Measurements from ENCODE around the gene ZNF48. TPM values are rescaled to one million over a fixed set of nuclear protein-coding genes. Genes with fewer than 3 reads are reported as not detected.

Gene ZNF48
- 2.4 and 3.5 TPM in 2 replicates for total RNA-seq

GRCh38 chr16:30395155-30395991 is at the start of gene ZNF48:
TSS of gene ZNF48 (plus strand) at chr16:30395420. CDS start at chr16:30395795, 375 bp downstream.

GRCh38 chr16:30355144-30355953 is 39.9 kb upstream of the ZNF48 start, which contains the start of gene CD2BP2:
TSS of gene CD2BP2 (minus strand) at chr16:30355308. CDS start at chr16:30354681, 627 bp downstream.

GRCh38 chr16:30370456-30371247 is 24.6 kb upstream of the ZNF48 start, which contains the start of gene TBC1D10B:
TSS of gene TBC1D10B (minus strand) at chr16:30370494. CDS start at chr16:30370183, 311 bp downstream.

GRCh38 chr16:30374538-30374937 is 20.7 kb upstream of the ZNF48 start, which contains the start of gene MYL11:
TSS of gene MYL11 (plus strand) at chr16:30374802. CDS start at chr16:30374858, 56 bp downstream.

GRCh38 chr16:30382111-30382881 is 12.9 kb upstream of the ZNF48 start, which contains the start of gene SEPTIN1:
TSS of gene SEPTIN1 (minus strand) at chr16:30382561. CDS start at chr16:30382542, 19 bp downstream.

GRCh38 chr16:30407102-30407803 is 12.0 kb downstream of the ZNF48 start, which contains the start of gene ZNF771:
TSS of gene ZNF771 (plus strand) at chr16:30407606. CDS start at chr16:30408054, 448 bp downstream.

GRCh38 chr16:30429678-30430427 is 34.6 kb downstream of the ZNF48 start, which contains the start of gene DCTPP1:
TSS of gene DCTPP1 (minus strand) at chr16:30430030. CDS start at chr16:30429980, 50 bp downstream.

GRCh38 chr16:30445408-30446202 is 50.4 kb downstream of the ZNF48 start, which contains the start of gene SEPHS2:
TSS of gene SEPHS2 (minus strand) at chr16:30445874. CDS start at chr16:30445727, 147 bp downstream.

Other genes starting within 250 kb of the ZNF48 start
- 0.15 and 1.3 TPM in 2 replicates for gene CORO1A, start 211.8 kb upstream of the ZNF48 start, total RNA-seq
- gene BOLA2B, start 201.8 kb upstream of the ZNF48 start, total RNA-seq, result 53.6 and 86.3 TPM in 2 replicates
- gene SLX1A, start 201.5 kb upstream of the ZNF48 start, total RNA-seq, result 21.6 and 25.5 TPM in 2 replicates
- gene SULT1A3, start 196.2 kb upstream of the ZNF48 start, total RNA-seq, result 2.9 and 14.1 TPM in 2 replicates
- 1.7 and 2.1 TPM in 2 replicates for gene NPIPB13, start 146.9 kb upstream of the ZNF48 start, total RNA-seq
- 31.3 and 43.4 TPM in 2 replicates for gene CD2BP2, start 40.1 kb upstream of the ZNF48 start, total RNA-seq
- 33.1 and 39.3 TPM in 2 replicates for gene TBC1D10B, start 24.9 kb upstream of the ZNF48 start, total RNA-seq
- gene MYL11, start 20.6 kb upstream of the ZNF48 start, total RNA-seq, result not detected in 2 replicates
- gene SEPTIN1, start 12.9 kb upstream of the ZNF48 start, total RNA-seq, result 0.50 TPM in 1 of 2 replicates, not detected in the other
- gene ZNF771, start 12.2 kb downstream of the ZNF48 start, total RNA-seq, result 28.0 and 32.5 TPM in 2 replicates
- gene DCTPP1, start 34.6 kb downstream of the ZNF48 start, total RNA-seq, result 12.6 and 16.9 TPM in 2 replicates
- gene SEPHS2, start 50.5 kb downstream of the ZNF48 start, total RNA-seq, result 23.2 and 25.8 TPM in 2 replicates
- gene ITGAL, start 77.3 kb downstream of the ZNF48 start, total RNA-seq, result not detected in 2 replicates
- gene ZNF768, start 131.1 kb downstream of the ZNF48 start, total RNA-seq, result 15.4 and 18.7 TPM in 2 replicates
- 7.8 and 10.0 TPM in 2 replicates for gene ZNF747, start 139.4 kb downstream of the ZNF48 start, total RNA-seq
- gene ZNF764, start 163.0 kb downstream of the ZNF48 start, total RNA-seq, result 7.9 and 8.9 TPM in 2 replicates
- 10.4 and 11.6 TPM in 2 replicates for gene ZNF688, start 176.3 kb downstream of the ZNF48 start, total RNA-seq
- 6.8 and 18.9 TPM in 2 replicates for gene ZNF785, start 190.3 kb downstream of the ZNF48 start, total RNA-seq
- gene ZNF689, start 215.0 kb downstream of the ZNF48 start, total RNA-seq, result 7.1 and 9.8 TPM in 2 replicates

Data from cardiac ventricle fibroblast (primary cell).